AG09309 (cell line): ENCODE data around the gene ADRA2B.

Experiments
- DNase-seq: peaks from one replicate; pipeline ENCODE4 v3.0.0-alpha.2; 2010; ENCODE audit warnings: low read depth
- H3K4me3 ChIP-seq: 2 replicates; pipeline ENCODE4 v1.5.1; 2011; ENCODE audit warnings: mild to moderate bottlenecking, low read depth, low read length, moderate library complexity; ENCODE audit not compliant: control insufficient read depth
- CTCF ChIP-seq: IDR thresholded peaks from 2 replicates; pipeline ENCODE4 v1.5.1; 2011; ENCODE audit warnings: mild to moderate bottlenecking, low read depth, low read length, inconsistent platforms; ENCODE audit not compliant: insufficient read depth, control insufficient read depth; ENCODE audit errors: missing control alignments

Gene ADRA2B

GRCh38 chr2:96129528-96130120 lies 13.3 kb upstream of the ADRA2B start:
- TF ChIP-seq CTCF: no peak
- DNase-seq: no peak

GRCh38 chr2:96128456-96128855 lies 12.1 kb upstream of the ADRA2B start:
- H3K4me3 ChIP-seq: no peak overlapping the region
- no peak for TF ChIP-seq CTCF
- no peak for DNase-seq

More at GRCh38 chr2:96129528-96130120, 13.3 kb upstream of the ADRA2B start:
- H3K4me3 ChIP-seq: no peak overlapping the region

- no peak for TF ChIP-seq CTCF
- DNase-seq: no peak
- no peak overlapping the region for H3K4me3 ChIP-seq
These were observed 8.3 kb upstream of the ADRA2B start for GRCh38 chr2:96124406-96125265.

- no peak overlapping the region for H3K4me3 ChIP-seq
- no peak for DNase-seq
- no peak for TF ChIP-seq CTCF
These were observed 7.6 kb upstream of the ADRA2B start for GRCh38 chr2:96123936-96124335.

GRCh38 chr2:96123290-96123689 lies 6.9 kb upstream of the ADRA2B start:
- DNase-seq: no peak
- H3K4me3 ChIP-seq: no peak overlapping the region
- no peak for TF ChIP-seq CTCF

GRCh38 chr2:96122391-96122790 lies 6.0 kb upstream of the ADRA2B start:
- DNase-seq: no peak
- no peak for TF ChIP-seq CTCF
- no peak overlapping the region for H3K4me3 ChIP-seq
